Femur (tissue), 1 donor: ENCODE results near the gene RSPRY1.
A peak's percentile ranks its signal among the peaks of the same experiment; 100 is the strongest.

ENCODE experiments used
- DNase-seq: peaks from one replicate; pipeline ENCODE4 v3.0.0-alpha.2; 2017

Gene RSPRY1

GRCh38 chr16:57185945-57186871, at the start of gene RSPRY1, which contains the start of gene PSME3IP1:
Gene RSPRY1, plus strand, starts transcription at chr16:57186329. Its CDS starts 18,330 bp downstream, at chr16:57204659.
Gene PSME3IP1, minus strand, starts transcription at chr16:57186039. Its CDS starts 12,185 bp downstream, at chr16:57173854.
- peak; percentile 100 for DNase-seq

GRCh38 chr16:57137043-57137442, 49.1 kb upstream of the RSPRY1 start:
- DNase-seq = no peak

DNA sequence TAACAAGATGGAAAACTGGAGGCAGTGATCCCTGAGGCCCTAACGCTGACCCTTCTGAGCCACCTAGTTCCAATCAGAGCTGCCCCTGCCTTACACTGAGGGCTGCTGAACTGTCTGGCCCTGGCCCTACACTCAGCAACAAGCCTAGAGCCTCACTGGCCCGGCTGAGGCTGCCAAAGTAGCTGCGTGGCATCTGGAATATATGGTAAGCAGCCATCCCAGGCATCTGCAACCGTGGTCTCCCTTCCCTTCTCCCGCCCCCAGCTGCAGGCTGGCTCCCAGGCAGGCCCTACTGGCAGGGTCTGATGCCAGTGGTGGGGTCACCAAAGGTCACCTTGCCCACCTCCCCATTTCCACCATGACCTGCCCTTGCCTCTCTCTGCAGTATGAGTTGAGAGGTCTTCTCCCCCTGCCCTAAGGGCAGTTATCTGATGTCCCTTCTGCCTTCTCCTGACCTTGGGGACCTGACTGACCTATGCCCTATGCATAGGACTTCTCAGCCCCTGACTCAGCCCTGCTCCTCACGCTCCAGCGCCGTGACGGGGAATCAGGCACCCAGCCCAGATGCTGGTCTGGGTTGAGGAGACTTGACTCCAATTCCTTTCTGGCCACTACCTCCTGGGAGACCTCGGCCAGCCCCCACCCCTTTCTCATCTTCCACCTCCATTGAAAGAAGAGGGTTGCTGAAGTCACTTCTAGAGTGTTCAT, 48.4 kb upstream of the RSPRY1 start:
- DNase-seq = no peak

- DNase-seq = no peak
Measured at GRCh38 chr16:57138281-57138935, 47.7 kb upstream of the RSPRY1 start.

DNA sequence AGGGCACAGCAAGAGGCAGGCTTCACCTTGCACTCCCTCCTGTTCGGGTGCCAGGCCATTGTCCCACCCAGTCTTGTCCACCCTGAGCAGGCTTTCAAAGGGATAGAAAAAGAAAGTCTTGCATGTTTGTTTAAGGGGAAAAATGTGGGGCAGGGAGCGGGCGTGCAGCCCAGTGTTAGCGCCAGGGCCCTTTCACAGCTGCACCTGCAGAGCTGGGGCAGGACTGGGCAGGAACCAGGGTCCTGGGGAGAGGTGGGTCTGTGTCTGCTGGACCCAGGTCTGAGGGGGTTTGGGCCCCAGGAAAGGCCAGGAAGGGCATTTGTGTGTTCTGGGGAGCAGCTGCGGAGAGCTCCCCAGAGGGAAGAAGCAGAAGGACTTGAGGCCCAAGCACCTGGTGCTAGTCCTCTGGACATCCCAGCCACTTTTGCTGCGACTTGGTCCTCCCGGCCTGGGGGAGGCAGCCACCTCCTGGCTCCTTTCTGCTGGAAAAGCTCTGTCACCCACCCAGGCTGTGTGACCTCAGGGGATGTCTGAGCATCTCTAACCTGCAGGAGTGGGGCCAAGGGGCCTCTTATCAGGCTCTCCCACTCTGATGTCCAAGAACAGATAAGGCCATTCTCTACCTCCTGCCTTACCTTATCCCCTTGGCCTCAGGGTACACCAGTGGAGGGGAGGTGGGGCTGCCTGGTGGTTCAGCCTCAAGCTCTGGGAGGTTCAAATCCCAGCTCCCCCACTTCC, 45.0 kb upstream of the RSPRY1 start:
- DNase-seq = no peak

DNA sequence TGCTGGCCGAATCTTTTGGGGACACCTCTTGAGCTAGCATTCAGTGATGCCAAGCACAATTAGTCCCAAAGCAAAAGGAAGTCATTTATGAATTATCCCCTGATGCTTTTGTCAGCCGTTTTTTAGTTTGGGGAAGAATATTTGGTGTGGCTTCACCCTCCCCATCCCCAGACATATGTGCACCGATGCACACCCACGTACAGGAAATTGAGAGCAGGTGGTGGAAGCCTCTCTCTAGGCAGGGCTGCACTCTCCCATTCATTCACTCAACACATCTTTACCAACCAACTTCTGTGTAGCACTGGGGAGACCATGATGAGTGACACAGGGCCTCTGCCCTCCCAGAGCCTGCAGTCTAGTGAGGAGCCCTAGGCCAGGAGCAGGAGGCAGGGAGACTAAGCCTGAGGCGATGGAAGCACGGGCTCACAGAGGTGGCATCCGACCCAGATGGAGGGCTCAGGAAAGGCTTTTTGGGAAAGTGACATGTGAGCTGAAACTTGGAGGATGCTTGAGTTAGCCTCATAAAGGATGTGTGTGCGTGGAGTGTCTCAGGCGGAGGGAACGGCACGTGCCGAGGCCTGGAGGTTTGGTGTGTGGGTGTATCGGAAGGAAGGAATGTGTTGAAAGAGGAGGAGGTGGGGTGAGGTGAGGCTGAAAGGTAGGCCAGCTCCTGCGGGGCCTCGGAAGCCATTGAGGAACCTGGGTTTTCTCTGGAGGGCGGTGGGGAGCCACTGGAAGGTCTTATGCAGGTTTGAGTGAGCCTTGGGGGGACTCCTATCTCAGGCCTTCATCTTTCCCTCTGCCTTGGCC, 44.1 kb upstream of the RSPRY1 start:
- no peak for DNase-seq

DNA sequence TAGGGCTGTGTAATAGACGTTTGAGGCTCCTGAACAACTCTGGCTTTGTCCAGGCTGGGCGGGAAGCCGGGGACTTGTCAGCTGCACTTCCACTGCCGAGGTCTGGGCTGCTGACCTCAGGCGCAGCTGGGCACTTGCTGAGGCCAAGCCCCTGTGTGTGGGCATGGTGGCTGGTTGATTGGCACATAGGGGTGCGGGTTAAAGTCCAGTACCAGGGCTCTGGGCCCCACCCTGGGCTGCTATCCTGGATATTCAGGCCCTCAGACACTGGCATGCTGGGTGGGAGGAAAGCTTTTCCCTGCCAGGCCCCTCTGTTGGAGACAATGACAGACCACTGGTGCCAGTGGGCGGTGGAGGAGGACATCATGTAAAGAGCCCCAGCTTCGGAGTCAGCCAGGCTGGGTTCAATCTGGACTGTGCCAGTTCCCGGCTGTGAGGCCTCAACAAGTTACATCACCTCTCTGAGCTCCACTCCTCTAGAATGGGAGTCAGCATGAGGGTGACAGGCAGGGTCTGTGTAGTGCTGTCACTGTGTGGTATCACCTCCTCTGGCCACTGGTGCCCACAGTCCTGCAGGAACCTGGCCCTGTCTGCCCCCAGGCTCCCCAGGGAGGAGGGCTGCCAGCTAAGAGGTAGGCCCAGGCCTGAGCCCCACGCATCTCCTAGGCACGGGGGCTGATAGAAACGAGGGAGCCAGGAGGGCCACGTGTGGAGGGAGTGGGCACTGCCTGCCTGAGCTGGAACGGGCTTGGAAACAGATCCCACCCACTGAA, 42.8 kb upstream of the RSPRY1 start:
- no peak for DNase-seq

DNA sequence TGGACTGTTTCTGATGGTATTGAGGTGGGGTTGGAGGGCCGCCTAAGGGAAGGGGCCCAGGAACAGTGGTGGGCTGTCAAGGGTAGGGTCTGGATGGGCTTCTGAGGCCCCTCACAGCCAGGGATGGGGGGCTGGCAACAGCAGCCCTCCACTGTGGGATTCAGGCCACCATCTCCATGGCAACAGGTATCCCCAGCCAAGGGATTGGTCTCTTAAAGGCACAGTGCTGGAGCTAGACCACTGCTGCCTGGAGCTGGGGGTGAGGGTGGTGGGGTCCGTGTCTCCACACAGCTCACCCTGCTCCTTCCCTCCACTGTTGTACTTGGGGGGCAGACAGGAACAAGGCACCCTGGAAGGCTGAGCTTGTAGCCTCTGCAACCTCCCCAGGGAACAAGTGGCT, 42.1 kb upstream of the RSPRY1 start:
- no peak for DNase-seq

GRCh38 chr16:57145046-57146021, 40.8 kb upstream of the RSPRY1 start:
- no peak for DNase-seq

DNA sequence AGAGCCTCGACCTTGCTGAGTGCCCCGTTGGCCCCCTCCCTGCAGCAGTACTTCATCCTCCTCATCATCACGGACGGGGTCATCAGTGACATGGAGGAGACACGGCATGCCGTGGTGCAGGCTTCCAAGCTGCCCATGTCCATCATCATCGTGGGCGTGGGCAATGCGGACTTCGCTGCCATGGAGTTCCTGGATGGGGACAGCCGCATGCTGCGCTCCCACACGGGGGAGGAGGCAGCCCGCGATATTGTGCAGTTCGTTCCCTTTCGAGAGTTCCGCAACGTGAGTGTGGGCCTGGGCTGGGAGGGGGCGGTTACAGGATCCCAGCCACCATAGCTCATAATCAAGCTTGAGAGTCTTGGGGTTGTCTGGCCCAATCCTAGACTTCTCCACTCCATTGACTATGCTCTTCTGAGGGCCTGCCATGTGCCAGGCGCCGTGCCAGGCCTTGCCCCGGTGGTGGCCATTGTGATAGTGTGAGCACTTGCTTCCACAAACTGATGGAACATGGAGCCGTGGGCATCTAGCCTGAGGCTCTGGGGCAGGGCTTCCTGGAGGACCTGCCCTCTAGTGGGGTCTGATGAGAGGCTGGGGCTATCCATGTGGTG, 40.0 kb upstream of the RSPRY1 start:
- no peak for DNase-seq

DNA sequence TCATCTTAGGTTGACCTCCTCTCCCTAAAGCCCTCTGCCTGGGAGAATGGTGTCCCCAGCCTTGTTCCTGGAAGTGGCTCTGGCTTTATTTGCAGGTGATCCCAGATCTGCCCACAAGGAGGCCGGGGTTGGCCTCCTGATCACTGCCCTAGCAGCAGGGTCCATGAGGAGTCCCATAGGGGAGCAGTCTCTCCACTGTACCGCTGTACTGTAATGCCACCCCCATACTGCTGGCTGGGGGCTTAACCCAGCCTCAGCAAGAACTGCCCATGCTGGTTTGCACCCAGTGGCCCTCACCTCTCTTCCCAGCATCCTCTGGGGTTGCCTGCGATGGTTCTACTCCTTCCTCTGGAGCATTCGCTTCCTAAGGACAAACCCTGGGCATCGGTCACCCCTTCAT, 39.4 kb upstream of the RSPRY1 start:
- no peak for DNase-seq

DNA sequence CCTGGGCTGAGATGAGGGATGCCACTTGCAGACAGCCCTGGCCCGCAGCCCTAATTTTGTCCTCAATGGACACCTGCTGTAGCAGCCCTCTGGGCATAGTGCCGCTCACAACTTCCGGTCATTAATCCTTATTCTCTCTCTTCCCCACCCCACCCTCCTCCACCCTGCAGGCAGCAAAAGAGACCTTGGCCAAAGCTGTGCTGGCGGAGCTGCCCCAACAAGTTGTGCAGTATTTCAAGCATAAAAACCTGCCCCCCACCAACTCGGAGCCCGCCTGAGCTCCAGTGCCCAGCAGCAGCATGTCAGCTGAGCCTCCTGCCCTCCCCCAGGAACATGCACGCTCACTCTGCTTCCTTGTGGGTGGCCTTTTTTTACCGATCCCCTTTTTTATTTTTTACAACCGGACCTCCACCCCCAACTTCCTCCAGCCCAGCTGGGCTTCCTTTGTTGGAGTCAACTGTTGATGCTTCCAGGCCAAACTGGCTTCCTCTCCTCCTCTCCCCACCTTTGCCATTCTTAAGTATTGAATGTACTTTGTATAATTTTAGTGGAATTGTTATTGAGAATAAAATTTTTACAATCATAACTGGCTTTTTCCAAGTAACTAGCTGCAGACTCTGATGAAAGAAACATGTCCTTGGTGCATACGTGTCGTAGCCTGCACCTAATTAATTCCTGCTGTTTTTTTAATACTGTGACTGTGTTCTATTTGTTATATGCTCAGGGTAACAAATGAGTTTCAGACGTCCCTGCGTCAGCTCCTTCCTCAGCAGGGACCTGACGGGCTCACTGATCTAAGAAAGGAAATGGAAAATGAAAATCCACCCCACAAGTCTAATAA, 38.5 kb upstream of the RSPRY1 start:
- peak; percentile 52 for DNase-seq

DNA sequence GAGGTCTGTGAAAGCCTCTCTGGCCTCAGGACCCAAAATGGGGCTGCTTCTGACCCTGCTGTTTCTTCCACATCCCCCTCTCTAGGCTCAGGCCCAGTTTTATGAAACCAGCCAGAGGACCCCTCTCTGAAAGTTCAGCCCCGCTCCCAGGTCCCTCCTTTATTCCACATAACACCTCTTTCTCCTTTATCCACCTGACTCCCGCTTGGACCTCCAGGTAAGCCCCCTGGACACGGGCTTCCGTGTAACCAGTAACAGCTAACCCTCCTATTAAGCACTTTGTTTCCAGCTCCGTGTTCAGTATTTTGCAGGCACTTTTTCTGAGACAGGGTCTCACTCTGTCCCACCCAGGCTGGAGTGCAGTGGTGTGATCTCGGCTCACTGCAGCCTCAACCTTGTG, 37.6 kb upstream of the RSPRY1 start:
- no peak for DNase-seq

DNA sequence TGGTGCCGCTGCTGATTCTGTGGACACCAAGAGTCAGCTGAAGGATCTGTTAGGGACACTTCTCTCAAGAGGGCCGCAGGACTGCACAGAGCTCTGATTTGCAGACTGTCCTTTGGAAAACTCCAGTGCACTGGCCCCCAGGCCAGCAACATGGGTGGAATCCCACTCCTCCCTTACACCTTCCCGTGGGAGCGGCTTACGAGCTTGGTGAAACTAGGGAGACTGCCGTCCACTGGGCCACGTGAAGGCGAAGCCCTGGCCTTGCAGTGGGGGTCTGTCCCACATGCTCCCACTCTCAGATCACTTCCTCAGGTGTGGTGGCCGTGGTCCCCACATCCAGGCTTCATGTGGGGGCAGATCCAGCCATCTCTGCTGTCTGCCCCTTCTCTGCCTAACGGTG, 36.7 kb upstream of the RSPRY1 start:
- no peak for DNase-seq

DNA sequence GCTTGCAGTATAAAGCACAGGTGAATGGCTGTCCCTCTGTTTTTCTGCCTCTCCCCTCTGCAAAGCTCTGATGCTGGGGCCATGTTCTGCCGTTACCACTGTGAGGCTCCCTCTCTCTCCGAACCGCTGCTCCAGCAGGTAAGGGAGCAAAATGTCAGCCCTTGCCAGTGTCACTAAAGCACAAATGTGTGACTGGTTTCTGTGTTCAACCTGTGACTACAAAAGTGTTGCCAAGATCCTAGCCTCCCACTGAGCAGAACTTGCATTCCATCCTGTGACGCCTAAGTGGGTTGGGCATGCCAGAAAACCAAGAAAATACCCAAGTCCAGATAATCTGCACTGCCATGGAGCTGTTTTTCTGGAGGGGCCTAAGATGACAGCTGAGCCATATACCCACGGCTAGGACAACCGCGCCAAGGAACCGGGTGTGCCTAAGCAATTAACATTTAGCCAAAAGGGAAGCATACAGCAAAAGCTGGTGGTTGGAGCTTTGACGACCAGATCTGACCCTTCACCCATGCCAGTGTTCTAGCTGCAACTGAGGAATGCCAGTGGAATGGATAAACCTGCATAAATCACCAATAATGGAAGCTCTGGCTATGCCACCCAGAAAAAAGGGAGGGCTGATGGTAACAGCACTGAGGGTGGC, 35.3 kb upstream of the RSPRY1 start:
- DNase-seq = no peak

DNA sequence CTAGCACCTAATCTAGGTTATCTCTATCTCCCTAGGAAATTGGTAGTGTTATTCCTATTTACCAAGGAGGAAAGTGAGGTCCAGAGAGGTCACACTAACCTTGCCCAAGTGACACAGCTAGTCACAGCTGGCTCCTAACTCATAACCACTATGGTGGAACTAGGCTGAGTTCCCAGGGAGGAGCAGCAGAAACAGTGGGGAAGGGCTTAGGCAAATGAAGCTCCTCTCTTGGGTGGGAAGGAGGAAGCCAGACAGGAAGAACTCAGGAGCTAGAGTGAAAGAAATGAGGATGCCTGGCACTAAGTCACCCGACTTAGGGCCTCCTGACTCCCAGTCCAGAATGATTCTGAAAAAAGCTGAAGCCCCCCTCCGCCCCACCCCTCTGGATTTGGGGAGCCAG, 34.8 kb upstream of the RSPRY1 start:
- DNase-seq = no peak
